Epithelial cell of proximal tubule (primary cell): ENCODE measurements around the gene COX6B2. TPM values are rescaled to one million over a fixed set of nuclear protein-coding genes. Genes with fewer than 3 reads are reported as not detected.

Experiments
- DNase-seq: peaks from one replicate; pipeline ENCODE4 v3.0.0-alpha.2; 2011; ENCODE audit warnings: low read depth
- H3K4me3 ChIP-seq: 2 replicates; pipeline ENCODE4 v1.5.1; 2011; ENCODE audit warnings: low read depth, mild to moderate bottlenecking, low read length
- total RNA-seq: library from RNA; depleted of rRNA; stranded (reverse); fragments of >200 nt; gene quantifications from 2 replicates; pipeline ENCODE4 v1.2.3, GENCODE V29; 2015
- TF ChIP-seq, protein P1 (sequence below): conservative IDR thresholded peaks from 2 replicates; pipeline ENCODE4 v1.5.1; 2012; ENCODE audit warnings: low read depth, mild to moderate bottlenecking, low read length

The COX6B2 gene
- total RNA-seq, 1 donor from 2014 or later = 0.23 TPM

DNA sequence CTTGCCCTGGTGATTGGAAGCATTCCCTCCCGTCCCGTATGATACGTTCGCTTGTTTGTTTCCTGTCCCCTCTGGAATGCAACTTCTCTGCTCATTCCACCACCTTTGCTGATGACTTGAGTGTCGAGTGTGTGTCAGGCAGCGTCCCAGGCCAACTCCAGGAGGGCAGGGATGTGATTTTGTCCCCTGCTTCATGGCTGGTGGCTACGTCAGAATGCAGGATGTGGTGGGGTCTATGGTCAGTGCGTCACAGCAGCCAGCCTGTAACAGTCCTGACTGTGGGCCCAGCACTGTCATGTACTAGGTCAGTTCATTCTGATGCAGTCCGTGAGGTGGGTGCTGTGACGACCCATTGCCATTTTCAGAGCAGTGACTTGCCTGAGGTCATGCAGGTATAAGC lies 54.5 kb downstream of the COX6B2 start:
- TF ChIP-seq, protein P1, sequence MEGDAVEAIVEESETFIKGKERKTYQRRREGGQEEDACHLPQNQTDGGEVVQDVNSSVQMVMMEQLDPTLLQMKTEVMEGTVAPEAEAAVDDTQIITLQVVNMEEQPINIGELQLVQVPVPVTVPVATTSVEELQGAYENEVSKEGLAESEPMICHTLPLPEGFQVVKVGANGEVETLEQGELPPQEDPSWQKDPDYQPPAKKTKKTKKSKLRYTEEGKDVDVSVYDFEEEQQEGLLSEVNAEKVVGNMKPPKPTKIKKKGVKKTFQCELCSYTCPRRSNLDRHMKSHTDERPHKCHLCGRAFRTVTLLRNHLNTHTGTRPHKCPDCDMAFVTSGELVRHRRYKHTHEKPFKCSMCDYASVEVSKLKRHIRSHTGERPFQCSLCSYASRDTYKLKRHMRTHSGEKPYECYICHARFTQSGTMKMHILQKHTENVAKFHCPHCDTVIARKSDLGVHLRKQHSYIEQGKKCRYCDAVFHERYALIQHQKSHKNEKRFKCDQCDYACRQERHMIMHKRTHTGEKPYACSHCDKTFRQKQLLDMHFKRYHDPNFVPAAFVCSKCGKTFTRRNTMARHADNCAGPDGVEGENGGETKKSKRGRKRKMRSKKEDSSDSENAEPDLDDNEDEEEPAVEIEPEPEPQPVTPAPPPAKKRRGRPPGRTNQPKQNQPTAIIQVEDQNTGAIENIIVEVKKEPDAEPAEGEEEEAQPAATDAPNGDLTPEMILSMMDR = no peak
- no peak for DNase-seq
- H3K4me3 ChIP-seq = no peak overlapping the region

Other genes with a start within 250 kb of the COX6B2 start
- 53.8 and 68.7 TPM in 2 replicates for gene PPP1R12C, start 237.1 kb downstream of the COX6B2 start, total RNA-seq
- gene TNNT1, start 205.5 kb downstream of the COX6B2 start, total RNA-seq = 1.8 and 24.4 TPM in 2 replicates
- 0.40 and 0.51 TPM in 2 replicates for gene TNNI3, start 197.0 kb downstream of the COX6B2 start, total RNA-seq
- 0.51 and 7.0 TPM in 2 replicates for gene DNAAF3, start 188.1 kb downstream of the COX6B2 start, total RNA-seq
- gene SYT5, start 174.4 kb downstream of the COX6B2 start, total RNA-seq = 0.29 TPM in 1 of 2 replicates, not detected in the other
- gene PTPRH, start 145.2 kb downstream of the COX6B2 start, total RNA-seq = 1.1 and 2.8 TPM in 2 replicates
- 2.1 and 2.6 TPM in 2 replicates for gene TMEM86B, start 126.0 kb downstream of the COX6B2 start, total RNA-seq
- gene PPP6R1, start 95.7 kb downstream of the COX6B2 start, total RNA-seq = 43.8 and 62.5 TPM in 2 replicates
- 67.3 and 73.9 TPM in 2 replicates for gene HSPBP1, start 74.6 kb downstream of the COX6B2 start, total RNA-seq
- gene BRSK1, start 70.7 kb downstream of the COX6B2 start, total RNA-seq = 2.0 and 16.1 TPM in 2 replicates
- not detected in 2 replicates for gene TMEM150B, start 29.4 kb downstream of the COX6B2 start, total RNA-seq
- 5.1 and 18.5 TPM in 2 replicates for gene KMT5C, start 14.8 kb downstream of the COX6B2 start, total RNA-seq
- gene GARIN5B, start 8.5 kb upstream of the COX6B2 start, total RNA-seq = not detected in 2 replicates
- 31.0 and 42.8 TPM in 2 replicates for gene IL11, start 15.7 kb upstream of the COX6B2 start, total RNA-seq
- gene TMEM190, start 22.1 kb upstream of the COX6B2 start, total RNA-seq = not detected in 2 replicates
- 16.3 and 21.4 TPM in 2 replicates for gene TMEM238, start 29.6 kb upstream of the COX6B2 start, total RNA-seq
- 412 and 480 TPM in 2 replicates for gene RPL28, start 31.2 kb upstream of the COX6B2 start, total RNA-seq
- gene UBE2S, start 53.1 kb upstream of the COX6B2 start, total RNA-seq = 383 and 458 TPM in 2 replicates
- gene SHISA7, start 88.6 kb upstream of the COX6B2 start, total RNA-seq = 0.17 TPM in 1 of 2 replicates, not detected in the other
- gene ISOC2, start 106.9 kb upstream of the COX6B2 start, total RNA-seq = 58.7 and 71.2 TPM in 2 replicates
- not detected in 2 replicates for gene C19orf85, start 110.0 kb upstream of the COX6B2 start, total RNA-seq
- gene ZNF628, start 121.9 kb upstream of the COX6B2 start, total RNA-seq = 4.2 and 6.2 TPM in 2 replicates
- 29.0 and 29.2 TPM in 2 replicates for gene NAT14, start 130.5 kb upstream of the COX6B2 start, total RNA-seq
- gene SSC5D, start 133.7 kb upstream of the COX6B2 start, total RNA-seq = 0.86 TPM in 1 of 2 replicates, not detected in the other
- gene SBK2, start 182.4 kb upstream of the COX6B2 start, total RNA-seq = 0.58 and 2.9 TPM in 2 replicates
- 0.23 TPM in 1 of 2 replicates, not detected in the other for gene SBK3, start 190.8 kb upstream of the COX6B2 start, total RNA-seq
- 10.0 and 11.4 TPM in 2 replicates for gene ZNF579, start 226.1 kb upstream of the COX6B2 start, total RNA-seq
- 5.5 and 9.7 TPM in 2 replicates for gene FIZ1, start 244.8 kb upstream of the COX6B2 start, total RNA-seq
- 16.4 and 18.0 TPM in 2 replicates for gene ZNF524, start 245.6 kb upstream of the COX6B2 start, total RNA-seq